ENCODE results near the gene PTPRM.

PTPRM gene

GRCh38 chr18:7576685-7577084 is 9.6 kb downstream of the PTPRM start:
- no peaks in the 10 kb centered on the region for H4K20me1 ChIP-seq (ENCODE audit: insufficient read depth, low read length, poor library complexity, severe bottlenecking)
- H3K36me3 ChIP-seq (ENCODE audit: insufficient read depth, low read length): no peaks in the 10 kb centered on the region
- no peaks in the 10 kb centered on the region for H3K27me3 ChIP-seq (ENCODE audit: insufficient read depth, low read length, poor library complexity, severe bottlenecking)
- no peaks in the 10 kb centered on the region for H3K9me2 ChIP-seq (replicated peaks; ENCODE audit: low read depth, low read length)
- no peaks in the 10 kb centered on the region for H3K4me1 ChIP-seq (ENCODE audit: insufficient read depth, low read length, poor library complexity, severe bottlenecking)
- H3K4me2 ChIP-seq (ENCODE audit: low read depth, low read length, poor library complexity, severe bottlenecking): no peak overlapping the region
- H3F3A ChIP-seq (ENCODE audit: low read depth): no peaks in the 10 kb centered on the region
- H3K9ac ChIP-seq (ENCODE audit: low read depth, low read length, poor library complexity, severe bottlenecking): no peak overlapping the region
- TF ChIP-seq CTCF (conservative IDR thresholded peaks at IDR 0.05; ENCODE audit: low read length): no peak
- no peak for TF ChIP-seq EZH2phosphoT487 (IDR thresholded peaks at IDR 0.05; ENCODE audit: borderline replicate concordance)
- H2AFZ ChIP-seq (ENCODE audit: low read length): no peak overlapping the region
- no peak overlapping the region for H3K4me3 ChIP-seq (ENCODE audit: low read length, poor library complexity, severe bottlenecking)
- H3K9me3 ChIP-seq (ENCODE audit: insufficient read depth, low read depth, low read length): no peaks in the 10 kb centered on the region
- peaks cover 4% of the 10 kb centered on the region; the same call in 1 of the 2 replicates for H3K79me2 ChIP-seq (ENCODE audit: insufficient read depth, low read length)

GRCh38 chr18:7577706-7578105 is 10.6 kb downstream of the PTPRM start:
- Histone ChIP-seq H3K9me3 (ENCODE audit: insufficient read depth, low read depth, low read length) (no peaks in the 10 kb centered on the region), H3K4me3 (ENCODE audit: low read length, poor library complexity, severe bottlenecking) (no peak overlapping the region), H3K36me3 (ENCODE audit: insufficient read depth, low read length) (no peaks in the 10 kb centered on the region), H3K27me3 (ENCODE audit: insufficient read depth, low read length, poor library complexity, severe bottlenecking) (no peaks in the 10 kb centered on the region), H4K20me1 (ENCODE audit: insufficient read depth, low read length, poor library complexity, severe bottlenecking) (no peaks in the 10 kb centered on the region), H2AFZ (ENCODE audit: low read length) (no peak overlapping the region), H3K79me2 (ENCODE audit: insufficient read depth, low read length) (no peaks in the 10 kb centered on the region), H3K9me2 (replicated peaks; ENCODE audit: low read depth, low read length) (no peaks in the 10 kb centered on the region), H3K4me2 (ENCODE audit: low read depth, low read length, poor library complexity, severe bottlenecking) (no peak overlapping the region), H3K4me1 (ENCODE audit: insufficient read depth, low read length, poor library complexity, severe bottlenecking) (no peaks in the 10 kb centered on the region), H3K9ac (ENCODE audit: low read depth, low read length, poor library complexity, severe bottlenecking) (no peak overlapping the region), H3F3A (ENCODE audit: low read depth) (no peaks in the 10 kb centered on the region)
- no peak for TF ChIP-seq EZH2phosphoT487 (IDR thresholded peaks at IDR 0.05; ENCODE audit: borderline replicate concordance)
- TF ChIP-seq CTCF (conservative IDR thresholded peaks at IDR 0.05; ENCODE audit: low read length): no peak

GRCh38 chr18:7579176-7579917 is 12.2 kb downstream of the PTPRM start:
- Histone ChIP-seq H3F3A (ENCODE audit: low read depth) (no peaks in the 10 kb centered on the region), H3K9ac (ENCODE audit: low read depth, low read length, poor library complexity, severe bottlenecking) (no peak overlapping the region), H3K79me2 (ENCODE audit: insufficient read depth, low read length) (no peaks in the 10 kb centered on the region), H3K9me2 (replicated peaks; ENCODE audit: low read depth, low read length) (no peaks in the 10 kb centered on the region), H3K36me3 (ENCODE audit: insufficient read depth, low read length) (no peaks in the 10 kb centered on the region), H3K27me3 (ENCODE audit: insufficient read depth, low read length, poor library complexity, severe bottlenecking) (no peaks in the 10 kb centered on the region), H3K4me2 (ENCODE audit: low read depth, low read length, poor library complexity, severe bottlenecking) (no peak overlapping the region), H4K20me1 (ENCODE audit: insufficient read depth, low read length, poor library complexity, severe bottlenecking) (no peaks in the 10 kb centered on the region), H3K4me1 (ENCODE audit: insufficient read depth, low read length, poor library complexity, severe bottlenecking) (no peaks in the 10 kb centered on the region), H3K4me3 (ENCODE audit: low read length, poor library complexity, severe bottlenecking) (no peak overlapping the region), H2AFZ (ENCODE audit: low read length) (no peak overlapping the region), H3K9me3 (ENCODE audit: insufficient read depth, low read depth, low read length) (no peaks in the 10 kb centered on the region)
- TF ChIP-seq EZH2phosphoT487 (IDR thresholded peaks at IDR 0.05; ENCODE audit: borderline replicate concordance) (no peak), CTCF (conservative IDR thresholded peaks at IDR 0.05; ENCODE audit: low read length) (no peak)

All from Loucy (cell line).